ENCODE results near the gene RMC1.

The RMC1 gene

DNA sequence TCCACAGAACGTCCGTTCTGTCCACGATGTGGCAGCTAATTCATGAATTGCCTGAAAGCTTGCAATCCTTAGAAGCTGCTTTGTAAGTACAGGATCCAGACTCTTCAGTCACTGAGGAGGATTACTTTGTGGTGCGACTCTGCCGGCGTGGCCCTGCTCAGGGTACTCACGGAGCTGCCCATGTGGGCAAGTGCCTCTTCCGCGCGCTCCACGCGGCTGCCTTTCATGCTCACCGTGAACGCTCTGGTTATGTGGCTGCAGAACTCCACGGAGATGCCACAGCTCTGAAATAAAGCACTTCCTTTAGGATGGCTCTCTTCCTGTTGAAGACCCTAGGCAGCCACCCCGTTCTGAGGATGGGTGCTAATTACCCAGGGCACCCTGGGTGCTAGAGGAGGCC is 31.0 kb downstream of the RMC1 start:
- TF ChIP-seq, protein P1, sequence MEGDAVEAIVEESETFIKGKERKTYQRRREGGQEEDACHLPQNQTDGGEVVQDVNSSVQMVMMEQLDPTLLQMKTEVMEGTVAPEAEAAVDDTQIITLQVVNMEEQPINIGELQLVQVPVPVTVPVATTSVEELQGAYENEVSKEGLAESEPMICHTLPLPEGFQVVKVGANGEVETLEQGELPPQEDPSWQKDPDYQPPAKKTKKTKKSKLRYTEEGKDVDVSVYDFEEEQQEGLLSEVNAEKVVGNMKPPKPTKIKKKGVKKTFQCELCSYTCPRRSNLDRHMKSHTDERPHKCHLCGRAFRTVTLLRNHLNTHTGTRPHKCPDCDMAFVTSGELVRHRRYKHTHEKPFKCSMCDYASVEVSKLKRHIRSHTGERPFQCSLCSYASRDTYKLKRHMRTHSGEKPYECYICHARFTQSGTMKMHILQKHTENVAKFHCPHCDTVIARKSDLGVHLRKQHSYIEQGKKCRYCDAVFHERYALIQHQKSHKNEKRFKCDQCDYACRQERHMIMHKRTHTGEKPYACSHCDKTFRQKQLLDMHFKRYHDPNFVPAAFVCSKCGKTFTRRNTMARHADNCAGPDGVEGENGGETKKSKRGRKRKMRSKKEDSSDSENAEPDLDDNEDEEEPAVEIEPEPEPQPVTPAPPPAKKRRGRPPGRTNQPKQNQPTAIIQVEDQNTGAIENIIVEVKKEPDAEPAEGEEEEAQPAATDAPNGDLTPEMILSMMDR (IDR thresholded peaks at IDR 0.05; ENCODE audit: insufficient read depth, low read length, missing control alignments) = no peak
- no peak for DNase-seq (ENCODE audit: low read depth, low spot score)
- ChIA-PET CTCF (interaction anchor here (2.8 kb wide), 1 partner anchor 169 kb away, joined by 9 read pairs; no protein-coding TSS in a partner anchor), POLR2A (no interaction called here)
- H3K4me3 ChIP-seq (ENCODE audit: low read depth, low read length) = no peak overlapping the region

DNA sequence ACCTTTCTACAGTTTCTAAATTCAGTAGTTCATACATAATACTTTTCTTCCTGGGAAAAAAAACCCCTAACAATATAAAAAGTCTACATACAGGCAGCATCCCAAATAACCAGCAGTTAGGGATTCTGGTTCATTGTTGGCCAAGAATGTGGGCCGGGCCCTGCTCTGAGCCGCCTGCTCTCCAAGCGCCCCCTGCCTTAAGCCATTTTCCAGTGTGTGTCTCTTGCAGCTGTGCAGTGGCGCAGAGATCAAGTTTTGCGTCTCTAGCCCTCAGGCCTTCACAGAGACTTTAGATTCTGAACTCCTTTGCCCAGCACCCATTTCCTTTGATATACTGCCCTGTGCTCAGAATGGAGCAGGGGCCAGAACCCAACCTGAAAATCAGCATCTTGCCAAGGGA is 32.9 kb downstream of the RMC1 start:
- CTCF ChIA-PET = no interaction called here
- TF ChIP-seq, protein P1 (IDR thresholded peaks at IDR 0.05; ENCODE audit: insufficient read depth, low read length, missing control alignments) = no peak
- POLR2A ChIA-PET = no interaction called here
- no peak overlapping the region for H3K4me3 ChIP-seq (ENCODE audit: low read depth, low read length)
- no peak for DNase-seq (ENCODE audit: low read depth, low spot score)

DNA sequence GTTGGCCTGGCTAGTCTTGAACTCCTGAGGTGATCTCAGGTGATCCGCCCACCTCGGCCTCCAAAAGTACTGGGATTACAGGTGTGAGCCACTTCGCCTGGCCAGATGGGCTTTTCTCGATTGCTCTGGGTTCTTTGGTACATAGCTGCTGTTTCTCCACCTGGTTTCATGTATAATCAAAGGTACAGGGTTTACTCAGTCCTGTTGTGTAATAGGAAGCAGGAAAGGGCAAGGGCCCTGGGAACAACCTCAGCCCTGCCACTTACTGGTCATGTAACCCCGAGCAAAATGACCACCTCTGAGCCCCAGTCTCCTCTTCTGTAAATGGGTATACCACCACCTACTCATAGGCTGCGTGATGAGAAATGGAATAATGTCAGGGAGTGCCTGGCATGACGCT is 34.0 kb downstream of the RMC1 start:
- ChIA-PET CTCF (interaction anchor here (2.1 kb wide), 1 partner anchor 21 kb away, joined by 10 read pairs; no protein-coding TSS in a partner anchor), POLR2A (no interaction called here)
- DNase-seq (ENCODE audit: low read depth, low spot score) = no peak
- H3K4me3 ChIP-seq (ENCODE audit: low read depth, low read length) = no peak overlapping the region
- TF ChIP-seq, protein P1 (IDR thresholded peaks at IDR 0.05; ENCODE audit: insufficient read depth, low read length, missing control alignments) = no peak

DNA sequence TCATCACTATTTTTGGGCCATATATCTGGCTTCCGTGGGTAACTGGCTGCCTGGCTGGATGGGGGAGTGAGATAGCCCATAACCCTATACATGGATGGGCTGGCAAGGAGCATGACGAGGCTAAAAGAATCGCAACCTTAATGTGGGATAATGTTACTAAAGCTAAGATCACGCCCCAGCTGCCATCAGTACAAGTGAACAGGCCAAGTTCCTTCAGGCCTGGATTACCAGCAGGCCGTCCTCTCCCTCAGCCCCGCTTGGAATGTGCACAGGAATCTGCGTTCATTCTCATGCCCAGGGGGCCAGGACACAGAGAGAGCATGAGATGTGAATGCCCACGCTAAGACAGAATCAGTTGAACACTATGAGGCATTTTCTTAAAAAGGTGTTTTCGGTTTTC is 34.7 kb downstream of the RMC1 start:
- POLR2A ChIA-PET = no interaction called here
- CTCF ChIA-PET = interaction anchor here (2.1 kb wide), 1 partner anchor 21 kb away, joined by 10 read pairs; no protein-coding TSS in a partner anchor

DNA sequence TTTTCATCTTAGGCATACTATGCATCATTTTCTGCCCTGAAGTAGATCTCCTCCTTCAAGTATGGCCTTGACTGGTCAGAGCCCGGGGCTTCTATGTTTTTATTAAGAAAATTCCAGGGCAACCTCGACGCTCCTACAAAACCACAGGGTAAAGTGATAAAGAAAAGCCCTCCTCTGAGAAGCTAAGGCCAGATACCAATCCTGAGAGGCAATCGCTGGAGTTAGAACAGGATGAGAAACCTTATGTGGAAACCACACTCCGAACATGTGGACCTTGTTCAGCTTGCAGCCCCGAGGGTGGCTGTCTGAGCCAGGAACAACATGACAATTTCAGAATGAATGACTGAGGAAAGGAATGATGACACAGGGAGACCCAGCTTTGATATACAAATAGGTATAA is 35.6 kb downstream of the RMC1 start:
- DNase-seq (ENCODE audit: low read depth, low spot score) = peak; percentile 40
- CTCF ChIA-PET = interaction anchor here (2.1 kb wide), 1 partner anchor 22 kb away, joined by 10 read pairs; no protein-coding TSS in a partner anchor
- POLR2A ChIA-PET = no interaction called here
- H3K4me3 ChIP-seq (ENCODE audit: low read depth, low read length) = no peak overlapping the region
- TF ChIP-seq, protein P1 (IDR thresholded peaks at IDR 0.05; ENCODE audit: insufficient read depth, low read length, missing control alignments) = no peak

More for the DNA sequence above, 34.7 kb downstream of the RMC1 start:
- H3K4me3 ChIP-seq (ENCODE audit: low read depth, low read length) = no peak overlapping the region
- no peak for DNase-seq (ENCODE audit: low read depth, low spot score)
- TF ChIP-seq, protein P1 (IDR thresholded peaks at IDR 0.05; ENCODE audit: insufficient read depth, low read length, missing control alignments) = no peak

DNA sequence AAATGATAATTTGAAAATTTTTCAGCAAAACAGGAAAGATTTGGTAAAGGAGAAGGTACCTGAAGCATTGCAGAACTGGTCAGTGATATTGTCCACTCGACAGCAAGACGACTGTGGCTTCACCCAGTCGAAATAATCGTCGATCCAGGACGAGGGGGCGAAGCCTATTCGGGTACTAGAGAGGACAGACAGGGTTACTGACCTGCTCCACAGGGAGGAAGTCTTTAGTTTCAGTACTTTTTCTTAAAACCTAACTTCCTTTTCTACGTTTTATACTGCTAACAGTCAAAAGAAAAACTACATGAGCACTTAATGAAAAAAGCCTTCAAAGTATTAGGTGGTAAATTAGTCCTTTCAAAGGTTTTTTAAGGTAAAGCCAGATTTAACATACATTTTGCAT is 36.0 kb downstream of the RMC1 start:
- CTCF ChIA-PET = interaction anchor here (1.5 to 2.1 kb wide), 2 partner anchors 23 to 379 kb away, joined by 3 to 10 read pairs; no protein-coding TSS in a partner anchor
- POLR2A ChIA-PET = no interaction called here
- DNase-seq (ENCODE audit: low read depth, low spot score) = no peak
- TF ChIP-seq, protein P1 (IDR thresholded peaks at IDR 0.05; ENCODE audit: insufficient read depth, low read length, missing control alignments) = no peak
- no peak overlapping the region for H3K4me3 ChIP-seq (ENCODE audit: low read depth, low read length)

Data from AG04449 (cell line).